K562 (cell line): ENCODE results near the gene RNF44. TPM values are rescaled to one million over a fixed set of nuclear protein-coding genes. Genes with fewer than 3 reads are reported as not detected.
A peak's percentile ranks its signal among the peaks of the same experiment; 100 is the strongest.

ENCODE experiments used
- ARHGAP35 ChIP-seq: fragments of 450-650 bp; IDR thresholded peaks from 2 replicates; pipeline ENCODE4 v1.6.1; 2018; ENCODE audit not compliant: partially characterized antibody
- BRF1 ChIP-seq: IDR thresholded peaks from 3 replicates; pipeline ENCODE4 v1.6.1; 2011; ENCODE audit warnings: borderline replicate concordance, mild to moderate bottlenecking; ENCODE audit not compliant: insufficient read length; ENCODE audit errors: extremely low read depth
- E4F1 ChIP-seq: fragments of 250-450 bp; sonication (Bioruptor Pico); IDR thresholded peaks from 2 replicates; pipeline ENCODE4 v1.5.0; 2021; ENCODE audit warnings: mild to moderate bottlenecking, borderline replicate concordance
- EP300 ChIP-seq: IDR thresholded peaks from 2 replicates; pipeline ENCODE4 v1.6.1; 2012; ENCODE audit warnings: low read length, improper control_type of control experiment
- HBP1 ChIP-seq: fragments of 450-650 bp; formaldehyde crosslinking; IDR thresholded peaks from 2 replicates; pipeline ENCODE4 v1.4.0; 2022; ENCODE audit warnings: missing genetic modification characterization
- NCOR1 ChIP-seq: fragments of 450-650 bp; IDR thresholded peaks from 2 replicates; pipeline ENCODE4 v1.6.1; 2016; ENCODE audit warnings: mild to moderate bottlenecking, moderate library complexity
- NR3C1 ChIP-seq: sonication (generic); formaldehyde crosslinking; IDR thresholded peaks from 2 replicates; pipeline ENCODE4 v1.8.1; 2022; ENCODE audit warnings: missing genetic modification reagents
- SRSF7 ChIP-seq: fragments of 200-400 bp; formaldehyde crosslinking; optimal IDR thresholded peaks from 2 replicates; pipeline ENCODE3; 2017; ENCODE audit warnings: mild to moderate bottlenecking, low read depth, low read length
- ZBTB17 ChIP-seq: fragments of 450-650 bp; formaldehyde crosslinking; IDR thresholded peaks from 2 replicates; pipeline ENCODE4 v1.4.0; 2020; ENCODE audit warnings: mild to moderate bottlenecking
- ZNF165 ChIP-seq: fragments of 250-450 bp; sonication (Bioruptor Pico); IDR thresholded peaks from 2 replicates; pipeline ENCODE4 v1.4.0; 2020; ENCODE audit warnings: borderline replicate concordance
- ZNF395 ChIP-seq: fragments of 200-800 bp; sonication (Bioruptor generic); IDR thresholded peaks from 2 replicates; pipeline ENCODE4 v1.6.1; 2017; ENCODE audit warnings: missing genetic modification characterization, missing compliant biosample characterization
- ZNF407 ChIP-seq: fragments of 450-650 bp; IDR thresholded peaks from 2 replicates; pipeline ENCODE4 v1.6.1; 2016; ENCODE audit warnings: low read depth
- ZNF589 ChIP-seq: fragments of 200-800 bp; sonication (Bioruptor generic); IDR thresholded peaks from 2 replicates; pipeline ENCODE4 v1.6.1; 2016; ENCODE audit warnings: low read depth, missing genetic modification characterization, missing compliant biosample characterization
- ZNF764 ChIP-seq: fragments of 250-450 bp; sonication (Bioruptor Pico); IDR thresholded peaks from 2 replicates; pipeline ENCODE4 v1.4.0; 2020; ENCODE audit warnings: low read depth, mild to moderate bottlenecking, moderate library complexity
- polyA plus RNA-seq, 8 experiments: library from polyadenylated mRNA; depleted of rRNA in 4 of 8; stranded (reverse) in 5 of 8; unstranded in 3 of 8; fragments of >200 nt; fragmentation: Nextera tagmentation in 2 of 8; fragmentation: Illumina TruSeq in 1 of 8; extraction: Ambion mirVana in 2 of 8; extraction: Trizol in 1 of 8; gene quantifications; 2 replicates each; pipeline versions ENCODE4 v1.2.1 to v1.2.3, GENCODE V29; 2011 to 2014; ENCODE audit warnings: inconsistent platforms in 1 of 8, missing spikeins in 1 of 8
- total RNA-seq, 7 experiments: library from RNA; depleted of rRNA in 6 of 7; stranded (reverse); fragments of >200 nt in 6 of 7; fragmentation: Illumina TruSeq in 2 of 7; extraction: Trizol in 2 of 7; gene quantifications; 2 replicates each; pipeline versions ENCODE4 v1.2.1 to v1.2.3, GENCODE V29; 2011 to 2021; ENCODE audit warnings: low replicate concordance in 1 of 7

The RNF44 gene
- total and polyA plus RNA-seq, 9 of the 15 experiments (the other 6 are each of a cell fraction or from before 2014, with no cell fraction given) = 1.6 to 82.6 (median 7.4) TPM

DNA sequence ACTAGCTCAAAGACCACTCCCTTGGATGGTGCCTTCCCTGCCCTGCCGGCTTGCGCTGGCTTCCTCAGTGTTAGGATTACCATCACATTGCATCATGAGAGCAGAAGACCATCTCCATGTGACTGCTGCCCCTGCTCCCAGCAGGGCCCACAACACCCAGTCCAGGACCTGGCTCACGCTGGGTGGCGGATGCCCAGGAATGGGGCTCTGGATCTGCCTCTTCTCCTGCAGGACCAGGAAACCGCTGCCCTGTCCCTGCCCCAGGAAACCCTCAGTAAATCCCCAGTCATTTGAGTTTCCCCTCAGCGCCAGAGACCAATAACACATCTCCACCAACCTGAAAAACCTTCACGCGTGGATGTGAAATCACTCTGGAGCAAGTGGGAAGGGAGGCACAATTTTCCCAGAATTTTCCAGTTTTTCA lies 3.3 kb upstream of the RNF44 start (continued):
- peak; percentile 73; the same call in 1 of the 2 replicates for TF ChIP-seq HBP1 (CRISPR knock-in tag)
- TF ChIP-seq NR3C1 = no peak
- TF ChIP-seq ZBTB17 (CRISPR knock-in tag) = peak; percentile 72; the same call in 1 of the 2 replicates
- TF ChIP-seq ZNF395 = peak; percentile 90
- no peak for TF ChIP-seq ZNF764
- no peak for TF ChIP-seq SRSF7
- TF ChIP-seq E4F1 (CRISPR knock-in tag) = no peak
- TF ChIP-seq ZNF589 (CRISPR knock-in tag) = peak; percentile 94; the same call in 1 of the 2 replicates
- no peak for TF ChIP-seq ARHGAP35
- peak; percentile 51; the same call in 1 of the 2 replicates for TF ChIP-seq EP300
- TF ChIP-seq ZNF165 = peak; percentile 79; the same call in 1 of the 2 replicates
- no peak for TF ChIP-seq BRF1
- no peak for TF ChIP-seq ZNF407
- TF ChIP-seq NCOR1 = no peak
